ENCODE data around the gene TSC2. TPM values are rescaled to one million over a fixed set of nuclear protein-coding genes. Genes with fewer than 3 reads are reported as not detected.

The TSC2 gene
- polyA plus RNA-seq (2011; rRNA removed), result 35.9 and 42.2 TPM in 2 replicates
- 67.9 and 99.1 TPM in 2 replicates for polyA minus RNA-seq (2011; rRNA and poly(A)+ RNA removed)

DNA sequence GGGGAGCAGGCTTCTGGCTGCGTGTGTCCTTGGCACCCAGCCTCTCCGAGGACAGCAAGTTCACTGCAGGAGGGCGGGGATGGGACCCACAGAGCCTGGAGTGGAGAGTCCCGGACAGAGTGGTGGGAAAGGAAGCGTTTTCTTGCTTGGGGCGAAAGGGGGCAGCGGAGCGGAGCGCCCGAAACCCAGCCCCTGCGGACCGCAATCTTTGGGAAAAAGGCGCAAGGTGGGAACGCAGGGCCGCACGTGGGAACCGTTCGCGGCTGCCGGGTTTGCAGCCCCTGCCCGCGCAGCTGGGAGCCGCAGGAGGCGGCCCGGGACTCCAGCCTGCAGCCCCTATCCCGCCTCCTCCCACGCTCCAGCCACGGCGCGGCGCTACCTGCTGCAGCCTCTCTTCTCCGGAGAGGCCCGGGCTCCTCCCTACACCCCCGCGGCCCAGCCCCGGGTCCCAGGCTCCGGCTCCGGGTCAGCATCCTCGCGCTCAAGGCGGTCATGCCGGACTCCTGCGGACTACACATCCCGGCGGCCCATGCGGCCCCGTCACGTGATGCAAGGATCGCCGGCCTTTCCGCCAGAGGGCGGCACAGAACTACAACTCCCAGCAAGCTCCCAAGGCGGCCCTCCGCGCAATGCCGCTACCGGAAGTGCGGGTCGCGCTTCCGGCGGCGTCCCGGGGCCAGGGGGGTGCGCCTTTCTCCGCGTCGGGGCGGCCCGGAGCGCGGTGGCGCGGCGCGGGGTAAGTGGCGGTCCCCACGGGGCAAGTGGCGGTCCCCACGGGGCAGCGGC is at the start of gene TSC2, which contains the start of gene NTHL1:
Gene TSC2, plus strand, starts transcription at position 656 of the 786 bp plus-strand sequence. CDS start 631 bp downstream, outside the sequence.
Gene NTHL1, minus strand, starts transcription at position 505 of the 786 bp plus-strand sequence. Its CDS starts 11 bp downstream, at position 494.
- no peaks in the 10 kb centered on the region; the same call in 1 of the 2 replicates for H3K9me3 ChIP-seq (ENCODE audit: control insufficient read depth, insufficient read depth, low read length)
- peak; percentile 88 for DNase-seq (ENCODE audit: low read depth, low spot score)
- peak within 1 kb of the TSS; percentile 31 for H3K27ac ChIP-seq (ENCODE audit: low read depth, low read length)
- TF ChIP-seq, protein P1, sequence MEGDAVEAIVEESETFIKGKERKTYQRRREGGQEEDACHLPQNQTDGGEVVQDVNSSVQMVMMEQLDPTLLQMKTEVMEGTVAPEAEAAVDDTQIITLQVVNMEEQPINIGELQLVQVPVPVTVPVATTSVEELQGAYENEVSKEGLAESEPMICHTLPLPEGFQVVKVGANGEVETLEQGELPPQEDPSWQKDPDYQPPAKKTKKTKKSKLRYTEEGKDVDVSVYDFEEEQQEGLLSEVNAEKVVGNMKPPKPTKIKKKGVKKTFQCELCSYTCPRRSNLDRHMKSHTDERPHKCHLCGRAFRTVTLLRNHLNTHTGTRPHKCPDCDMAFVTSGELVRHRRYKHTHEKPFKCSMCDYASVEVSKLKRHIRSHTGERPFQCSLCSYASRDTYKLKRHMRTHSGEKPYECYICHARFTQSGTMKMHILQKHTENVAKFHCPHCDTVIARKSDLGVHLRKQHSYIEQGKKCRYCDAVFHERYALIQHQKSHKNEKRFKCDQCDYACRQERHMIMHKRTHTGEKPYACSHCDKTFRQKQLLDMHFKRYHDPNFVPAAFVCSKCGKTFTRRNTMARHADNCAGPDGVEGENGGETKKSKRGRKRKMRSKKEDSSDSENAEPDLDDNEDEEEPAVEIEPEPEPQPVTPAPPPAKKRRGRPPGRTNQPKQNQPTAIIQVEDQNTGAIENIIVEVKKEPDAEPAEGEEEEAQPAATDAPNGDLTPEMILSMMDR (IDR thresholded peaks at IDR 0.05; ENCODE audit: low read depth, low read length), result peak; percentile 44
- peak within 1 kb of the TSS; percentile 85 for H3K4me3 ChIP-seq (ENCODE audit: low read depth, low read length)
- ChIA-PET CTCF (interaction anchor here (1.0 to 4.0 kb wide), 3 partner anchors 12 to 93 kb away, joined by 3 to 19 read pairs (median 5); no protein-coding TSS in a partner anchor), POLR2A (interaction anchor here (0.6 to 1.8 kb wide), 8 partner anchors 12 to 108 kb away, joined by 3 to 12 read pairs (median 5); partner anchors contain the start of genes RPS2, TBL3 and TRAF7)
- H3K27me3 ChIP-seq (ENCODE audit: control insufficient read depth, insufficient read depth, low read length), result no peaks in the 10 kb centered on the region

DNA sequence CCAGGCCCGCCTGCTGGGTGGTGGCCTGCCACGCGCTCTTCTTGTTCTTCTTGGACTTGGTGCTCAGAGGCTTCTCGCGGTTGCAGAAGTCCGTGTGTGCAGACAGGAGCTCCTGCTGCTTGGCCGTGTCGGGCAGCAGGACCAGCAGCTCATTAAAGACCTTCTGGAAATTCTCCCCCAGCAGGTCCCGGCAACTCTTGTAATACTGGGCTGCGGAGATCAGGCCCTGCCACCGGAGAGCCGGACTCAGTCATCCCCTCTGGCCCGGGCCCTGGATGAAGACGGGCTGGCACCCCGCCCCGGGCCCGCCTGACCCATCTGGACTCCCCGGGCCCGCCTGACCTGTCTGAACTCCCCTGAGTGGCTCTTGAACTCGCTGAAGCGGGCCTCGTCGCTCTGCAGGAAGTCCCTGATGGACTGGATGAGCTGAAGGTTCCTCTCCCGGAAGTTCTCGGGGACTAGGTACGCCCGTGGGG is 49.4 kb upstream of the TSC2 start:
- TF ChIP-seq, protein P1 (IDR thresholded peaks at IDR 0.05; ENCODE audit: low read depth, low read length), result no peak
- Histone ChIP-seq H3K27ac (ENCODE audit: low read depth, low read length) (no peak overlapping the region), H3K9me3 (ENCODE audit: control insufficient read depth, insufficient read depth, low read length) (no peaks in the 10 kb centered on the region; the same call in 1 of the 2 replicates), H3K4me3 (ENCODE audit: low read depth, low read length) (no peak overlapping the region), H3K27me3 (ENCODE audit: control insufficient read depth, insufficient read depth, low read length) (no peaks in the 10 kb centered on the region)
- ChIA-PET CTCF (interaction anchor here (1.0 kb wide), 1 partner anchor 142 kb away, joined by 4 read pairs; no protein-coding TSS in a partner anchor), POLR2A (no interaction called here)
- DNase-seq (ENCODE audit: low read depth, low spot score), result no peak

DNA sequence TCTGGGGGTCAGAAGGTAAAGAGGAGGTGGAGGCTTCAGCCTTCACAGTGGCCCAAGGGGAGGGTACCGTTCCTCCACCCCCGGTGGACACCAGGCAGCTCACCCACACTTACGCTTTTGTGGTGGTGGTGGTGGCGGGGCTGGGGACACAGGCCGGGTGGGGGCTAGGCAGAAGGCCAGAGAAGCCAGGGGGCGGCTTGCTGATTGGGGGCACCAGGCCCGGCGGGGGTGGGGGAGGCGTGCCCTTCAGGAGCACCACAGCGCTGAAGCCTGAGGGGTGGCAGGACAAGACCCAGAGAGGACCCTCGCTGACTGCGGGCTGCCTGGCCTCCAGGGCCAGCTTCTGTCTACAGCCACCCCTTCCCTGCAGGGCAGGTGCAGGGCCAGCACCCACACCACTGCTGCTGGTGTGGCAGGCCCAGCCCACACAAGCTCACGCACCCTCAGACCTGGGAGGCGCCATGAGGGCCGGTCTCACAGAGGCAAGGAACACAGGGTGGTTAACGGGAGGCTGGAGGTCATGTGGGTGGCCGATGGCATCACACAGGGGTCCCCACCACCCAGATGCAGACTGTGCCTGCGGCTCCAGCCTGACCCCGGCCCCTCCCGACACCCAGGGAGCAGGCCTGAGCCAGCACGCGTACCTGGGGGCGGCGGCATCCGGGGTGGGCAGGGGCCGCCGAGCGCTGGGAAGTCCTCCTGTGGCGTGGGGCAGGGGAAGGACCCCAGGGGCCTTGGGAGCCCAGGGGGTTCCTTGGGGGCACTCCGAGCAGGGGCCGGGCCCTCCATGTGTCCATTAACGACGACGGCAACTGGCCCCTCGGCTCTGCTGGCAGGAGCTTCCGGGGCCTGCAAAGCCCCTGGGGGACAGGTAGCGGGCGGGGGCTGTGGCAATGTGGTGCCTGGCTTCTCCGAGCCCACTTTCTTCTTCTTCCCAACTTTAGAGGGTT is 48.7 kb upstream of the TSC2 start:
- Histone ChIP-seq H3K4me3 (ENCODE audit: low read depth, low read length) (no peak overlapping the region), H3K27me3 (ENCODE audit: control insufficient read depth, insufficient read depth, low read length) (no peaks in the 10 kb centered on the region), H3K9me3 (ENCODE audit: control insufficient read depth, insufficient read depth, low read length) (no peaks in the 10 kb centered on the region; the same call in 1 of the 2 replicates), H3K27ac (ENCODE audit: low read depth, low read length) (no peak overlapping the region)
- POLR2A ChIA-PET, result no interaction called here
- TF ChIP-seq, protein P1 (IDR thresholded peaks at IDR 0.05; ENCODE audit: low read depth, low read length), result no peak
- CTCF ChIA-PET, result interaction anchor here (0.7 to 1.0 kb wide), 2 partner anchors 141 kb away, joined by 4 read pairs; no protein-coding TSS in a partner anchor
- DNase-seq (ENCODE audit: low read depth, low spot score), result no peak

DNA sequence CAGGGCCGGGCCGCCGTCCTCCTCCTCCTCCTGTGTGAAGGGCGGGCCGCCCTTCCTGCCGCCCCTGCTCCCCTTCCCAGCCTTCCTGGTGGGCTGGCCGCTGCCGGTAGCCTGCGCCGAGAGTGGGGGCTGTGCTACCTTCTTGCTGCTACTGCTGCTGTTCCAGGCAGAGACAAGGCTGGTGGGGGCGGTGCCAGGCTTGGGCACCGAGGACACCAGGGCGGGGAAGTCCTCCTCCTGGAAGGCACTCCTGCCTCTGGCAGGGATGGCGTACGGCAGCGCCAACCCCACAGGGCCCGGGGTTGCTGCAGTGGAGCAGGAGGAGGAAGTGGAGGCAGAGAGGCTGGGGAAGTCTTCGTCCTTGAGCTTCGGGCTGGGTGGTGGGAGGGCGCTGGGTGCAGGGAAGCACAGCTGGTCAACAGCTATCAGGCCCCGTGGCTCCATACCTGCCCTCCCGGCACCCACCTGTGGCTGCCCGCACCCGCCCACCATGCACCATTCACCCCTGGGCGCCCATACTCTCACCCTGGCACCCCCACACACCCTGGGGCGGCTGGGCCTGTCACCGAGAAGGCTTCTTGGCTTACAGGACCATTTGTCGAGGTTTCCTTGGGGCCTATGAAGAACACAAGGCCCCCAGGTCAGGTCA is 47.8 kb upstream of the TSC2 start:
- H3K4me3 ChIP-seq (ENCODE audit: low read depth, low read length), result no peak overlapping the region
- no peaks in the 10 kb centered on the region; the same call in 1 of the 2 replicates for H3K9me3 ChIP-seq (ENCODE audit: control insufficient read depth, insufficient read depth, low read length)
- ChIA-PET CTCF (interaction anchor here (0.7 kb wide), 1 partner anchor 141 kb away, joined by 4 read pairs; no protein-coding TSS in a partner anchor), POLR2A (no interaction called here)
- TF ChIP-seq, protein P1 (IDR thresholded peaks at IDR 0.05; ENCODE audit: low read depth, low read length), result no peak
- H3K27me3 ChIP-seq (ENCODE audit: control insufficient read depth, insufficient read depth, low read length), result no peaks in the 10 kb centered on the region
- no peak for DNase-seq (ENCODE audit: low read depth, low spot score)
- H3K27ac ChIP-seq (ENCODE audit: low read depth, low read length), result no peak overlapping the region

Measured in AG04450 (cell line).